Measurements from ENCODE around the gene CDH22.

DNA sequence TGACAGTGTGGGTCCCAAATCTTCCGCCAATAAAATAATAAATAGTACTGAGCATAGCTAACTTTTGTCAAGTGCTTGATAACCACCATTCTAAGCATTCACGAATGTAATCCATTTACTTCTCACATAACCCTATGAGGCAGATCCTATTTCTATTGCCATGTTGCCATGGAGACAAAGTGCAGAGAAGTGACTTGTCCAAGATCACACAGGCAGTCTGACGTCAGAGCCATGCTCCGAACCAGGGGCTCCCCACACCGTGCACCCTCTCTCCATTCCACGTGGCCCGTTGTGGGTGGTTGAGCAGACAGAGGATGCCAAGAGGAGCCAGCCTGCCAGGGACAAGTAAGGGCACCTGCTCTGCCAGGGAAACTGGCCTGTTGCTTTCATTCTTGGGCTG, 38.9 kb downstream of the CDH22 start:
- no peak for TF ChIP-seq NR2F1 (conservative IDR thresholded peaks at IDR 0.05)
- no peak for TF ChIP-seq CREB1 (IDR thresholded peaks at IDR 0.05; ENCODE audit: low read depth)
- TF ChIP-seq POLR2A (IDR thresholded peaks at IDR 0.05; ENCODE audit: low read depth, low read length) = no peak
- TF ChIP-seq, protein P1, sequence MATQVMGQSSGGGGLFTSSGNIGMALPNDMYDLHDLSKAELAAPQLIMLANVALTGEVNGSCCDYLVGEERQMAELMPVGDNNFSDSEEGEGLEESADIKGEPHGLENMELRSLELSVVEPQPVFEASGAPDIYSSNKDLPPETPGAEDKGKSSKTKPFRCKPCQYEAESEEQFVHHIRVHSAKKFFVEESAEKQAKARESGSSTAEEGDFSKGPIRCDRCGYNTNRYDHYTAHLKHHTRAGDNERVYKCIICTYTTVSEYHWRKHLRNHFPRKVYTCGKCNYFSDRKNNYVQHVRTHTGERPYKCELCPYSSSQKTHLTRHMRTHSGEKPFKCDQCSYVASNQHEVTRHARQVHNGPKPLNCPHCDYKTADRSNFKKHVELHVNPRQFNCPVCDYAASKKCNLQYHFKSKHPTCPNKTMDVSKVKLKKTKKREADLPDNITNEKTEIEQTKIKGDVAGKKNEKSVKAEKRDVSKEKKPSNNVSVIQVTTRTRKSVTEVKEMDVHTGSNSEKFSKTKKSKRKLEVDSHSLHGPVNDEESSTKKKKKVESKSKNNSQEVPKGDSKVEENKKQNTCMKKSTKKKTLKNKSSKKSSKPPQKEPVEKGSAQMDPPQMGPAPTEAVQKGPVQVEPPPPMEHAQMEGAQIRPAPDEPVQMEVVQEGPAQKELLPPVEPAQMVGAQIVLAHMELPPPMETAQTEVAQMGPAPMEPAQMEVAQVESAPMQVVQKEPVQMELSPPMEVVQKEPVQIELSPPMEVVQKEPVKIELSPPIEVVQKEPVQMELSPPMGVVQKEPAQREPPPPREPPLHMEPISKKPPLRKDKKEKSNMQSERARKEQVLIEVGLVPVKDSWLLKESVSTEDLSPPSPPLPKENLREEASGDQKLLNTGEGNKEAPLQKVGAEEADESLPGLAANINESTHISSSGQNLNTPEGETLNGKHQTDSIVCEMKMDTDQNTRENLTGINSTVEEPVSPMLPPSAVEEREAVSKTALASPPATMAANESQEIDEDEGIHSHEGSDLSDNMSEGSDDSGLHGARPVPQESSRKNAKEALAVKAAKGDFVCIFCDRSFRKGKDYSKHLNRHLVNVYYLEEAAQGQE (IDR thresholded peaks at IDR 0.05; ENCODE audit: low read depth, low read length) = no peak
- TF ChIP-seq, protein P2, sequence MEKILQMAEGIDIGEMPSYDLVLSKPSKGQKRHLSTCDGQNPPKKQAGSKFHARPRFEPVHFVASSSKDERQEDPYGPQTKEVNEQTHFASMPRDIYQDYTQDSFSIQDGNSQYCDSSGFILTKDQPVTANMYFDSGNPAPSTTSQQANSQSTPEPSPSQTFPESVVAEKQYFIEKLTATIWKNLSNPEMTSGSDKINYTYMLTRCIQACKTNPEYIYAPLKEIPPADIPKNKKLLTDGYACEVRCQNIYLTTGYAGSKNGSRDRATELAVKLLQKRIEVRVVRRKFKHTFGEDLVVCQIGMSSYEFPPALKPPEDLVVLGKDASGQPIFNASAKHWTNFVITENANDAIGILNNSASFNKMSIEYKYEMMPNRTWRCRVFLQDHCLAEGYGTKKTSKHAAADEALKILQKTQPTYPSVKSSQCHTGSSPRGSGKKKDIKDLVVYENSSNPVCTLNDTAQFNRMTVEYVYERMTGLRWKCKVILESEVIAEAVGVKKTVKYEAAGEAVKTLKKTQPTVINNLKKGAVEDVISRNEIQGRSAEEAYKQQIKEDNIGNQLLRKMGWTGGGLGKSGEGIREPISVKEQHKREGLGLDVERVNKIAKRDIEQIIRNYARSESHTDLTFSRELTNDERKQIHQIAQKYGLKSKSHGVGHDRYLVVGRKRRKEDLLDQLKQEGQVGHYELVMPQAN (conservative IDR thresholded peaks at IDR 0.05) = no peak
- TF ChIP-seq CHD2 (IDR thresholded peaks at IDR 0.05; ENCODE audit: borderline replicate concordance, low read depth, low read length) = no peak
- TF ChIP-seq, protein P3, sequence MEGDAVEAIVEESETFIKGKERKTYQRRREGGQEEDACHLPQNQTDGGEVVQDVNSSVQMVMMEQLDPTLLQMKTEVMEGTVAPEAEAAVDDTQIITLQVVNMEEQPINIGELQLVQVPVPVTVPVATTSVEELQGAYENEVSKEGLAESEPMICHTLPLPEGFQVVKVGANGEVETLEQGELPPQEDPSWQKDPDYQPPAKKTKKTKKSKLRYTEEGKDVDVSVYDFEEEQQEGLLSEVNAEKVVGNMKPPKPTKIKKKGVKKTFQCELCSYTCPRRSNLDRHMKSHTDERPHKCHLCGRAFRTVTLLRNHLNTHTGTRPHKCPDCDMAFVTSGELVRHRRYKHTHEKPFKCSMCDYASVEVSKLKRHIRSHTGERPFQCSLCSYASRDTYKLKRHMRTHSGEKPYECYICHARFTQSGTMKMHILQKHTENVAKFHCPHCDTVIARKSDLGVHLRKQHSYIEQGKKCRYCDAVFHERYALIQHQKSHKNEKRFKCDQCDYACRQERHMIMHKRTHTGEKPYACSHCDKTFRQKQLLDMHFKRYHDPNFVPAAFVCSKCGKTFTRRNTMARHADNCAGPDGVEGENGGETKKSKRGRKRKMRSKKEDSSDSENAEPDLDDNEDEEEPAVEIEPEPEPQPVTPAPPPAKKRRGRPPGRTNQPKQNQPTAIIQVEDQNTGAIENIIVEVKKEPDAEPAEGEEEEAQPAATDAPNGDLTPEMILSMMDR (IDR thresholded peaks at IDR 0.05 in 2 of 3, conservative IDR thresholded peaks at IDR 0.05 in 1 of 3; ENCODE audit: control insufficient read depth in 2 of 3, extremely low read depth in 1 of 3, insufficient read depth in 1 of 3, low read depth in 3 of 3, low read length in 3 of 3) = no peak
- no peak for TF ChIP-seq CBX5 (IDR thresholded peaks at IDR 0.05; ENCODE audit: low read depth)
- TF ChIP-seq EGR1 (IDR thresholded peaks at IDR 0.05; ENCODE audit: borderline replicate concordance in 1 of 2, low read depth in 2 of 2, low read length in 2 of 2) = no peak
- TF ChIP-seq, protein P4, sequence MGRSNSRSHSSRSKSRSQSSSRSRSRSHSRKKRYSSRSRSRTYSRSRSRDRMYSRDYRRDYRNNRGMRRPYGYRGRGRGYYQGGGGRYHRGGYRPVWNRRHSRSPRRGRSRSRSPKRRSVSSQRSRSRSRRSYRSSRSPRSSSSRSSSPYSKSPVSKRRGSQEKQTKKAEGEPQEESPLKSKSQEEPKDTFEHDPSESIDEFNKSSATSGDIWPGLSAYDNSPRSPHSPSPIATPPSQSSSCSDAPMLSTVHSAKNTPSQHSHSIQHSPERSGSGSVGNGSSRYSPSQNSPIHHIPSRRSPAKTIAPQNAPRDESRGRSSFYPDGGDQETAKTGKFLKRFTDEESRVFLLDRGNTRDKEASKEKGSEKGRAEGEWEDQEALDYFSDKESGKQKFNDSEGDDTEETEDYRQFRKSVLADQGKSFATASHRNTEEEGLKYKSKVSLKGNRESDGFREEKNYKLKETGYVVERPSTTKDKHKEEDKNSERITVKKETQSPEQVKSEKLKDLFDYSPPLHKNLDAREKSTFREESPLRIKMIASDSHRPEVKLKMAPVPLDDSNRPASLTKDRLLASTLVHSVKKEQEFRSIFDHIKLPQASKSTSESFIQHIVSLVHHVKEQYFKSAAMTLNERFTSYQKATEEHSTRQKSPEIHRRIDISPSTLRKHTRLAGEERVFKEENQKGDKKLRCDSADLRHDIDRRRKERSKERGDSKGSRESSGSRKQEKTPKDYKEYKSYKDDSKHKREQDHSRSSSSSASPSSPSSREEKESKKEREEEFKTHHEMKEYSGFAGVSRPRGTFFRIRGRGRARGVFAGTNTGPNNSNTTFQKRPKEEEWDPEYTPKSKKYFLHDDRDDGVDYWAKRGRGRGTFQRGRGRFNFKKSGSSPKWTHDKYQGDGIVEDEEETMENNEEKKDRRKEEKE (IDR thresholded peaks at IDR 0.05) = no peak
- TF ChIP-seq SUZ12 (IDR thresholded peaks at IDR 0.05; ENCODE audit: unreplicated experiment) = no peak

Measured in GM12878 (cell line).